B cell (primary cell): ENCODE data around the gene EFCAB7. TPM values are rescaled to one million over a fixed set of nuclear protein-coding genes. Genes with fewer than 3 reads are reported as not detected.

Experiments used
- ATAC-seq: fragments of 200-7000 bp; cut with Tn5 transposase; one replicate; pipeline ENCODE4 v1.10.0; 2021; ENCODE audit warnings: low read depth, mild to moderate bottlenecking, moderate number of reproducible peaks, moderate library complexity
- CTCF ChIA-PET: fragments of 350-600 bp; sonication (Branson Sonifier 250); formaldehyde crosslinking; loops from one replicate; lab custom pipeline; 2021; ENCODE audit warnings: antibody characterized with exemption, inconsistent platforms; lab: Charles Lee
- POLR2A ChIA-PET: fragments of 350-600 bp; sonication (Branson Sonifier 250); formaldehyde crosslinking; loops from one replicate; lab custom pipeline; 2021; ENCODE audit warnings: antibody characterized with exemption; lab: Charles Lee
- DNase-seq: peaks from one replicate; pipeline ENCODE4 v3.0.0; 2013
- H2AFZ ChIP-seq: 2 replicates; pipeline ENCODE4 v1.6.1; 2012; ENCODE audit warnings: mild to moderate bottlenecking, low read depth, low read length; ENCODE audit not compliant: insufficient read depth, poor library complexity, severe bottlenecking
- H3K27ac ChIP-seq, 2 donors: 1 replicate in 1 of 2; 2 replicates in 1 of 2; pipeline ENCODE4 v1.5.1; 2012 to 2013; ENCODE audit warnings: low read length in 2 of 2, mild to moderate bottlenecking in 2 of 2, moderate library complexity in 1 of 2
- H3K27me3 ChIP-seq, 4 experiments: fragments of 200-600 bp in 1 of 4; sonication (generic) in 1 of 4; replicated peaks in 1 of 4; 1 replicate in 2 of 4; 2 replicates in 2 of 4; pipeline versions ENCODE4 v1.6.1 to v1.7.0; 2013 to 2016; ENCODE audit warnings: low read length in 3 of 4, mild to moderate bottlenecking in 2 of 4, mixed read lengths in 1 of 4, moderate library complexity in 1 of 4; ENCODE audit not compliant: insufficient read depth in 4 of 4, control insufficient read depth in 3 of 4; ENCODE audit errors: control extremely low read depth in 1 of 4
- H3K36me3 ChIP-seq, 2 experiments: replicated peaks in 1 of 2; 1 replicate in 1 of 2; 2 replicates in 1 of 2; pipeline versions ENCODE4 v1.6.1 to v1.7.1; 2013; ENCODE audit warnings: low read length in 1 of 2; ENCODE audit not compliant: insufficient read depth in 2 of 2, control insufficient read depth in 1 of 2; ENCODE audit errors: control extremely low read depth in 1 of 2, extremely low read depth in 1 of 2
- H3K4me1 ChIP-seq, 2 donors: fragments of 200-600 bp in 1 of 2; sonication (generic) in 1 of 2; 1 replicate in 1 of 2; 2 replicates in 1 of 2; pipeline versions ENCODE4 v1.5.1 to v1.6.1; 2013 to 2017; ENCODE audit warnings: low read length in 2 of 2; ENCODE audit not compliant: control insufficient read depth in 2 of 2, insufficient read depth in 2 of 2
- H3K4me2 ChIP-seq: replicated peaks from 2 replicates; pipeline ENCODE3; 2012; ENCODE audit warnings: mild to moderate bottlenecking, low read depth, low read length; ENCODE audit not compliant: poor library complexity, severe bottlenecking
- H3K4me3 ChIP-seq, 5 experiments: fragments of 200-600 bp in 1 of 5; sonication (generic) in 1 of 5; 1 replicate in 3 of 5; 2 replicates in 2 of 5; pipeline versions ENCODE4 v1.5.1 to v1.7.0; 2011 to 2016; ENCODE audit warnings: low read length in 4 of 5, mild to moderate bottlenecking in 4 of 5, low read depth in 2 of 5, control low read depth in 1 of 5, moderate library complexity in 1 of 5; ENCODE audit not compliant: insufficient read depth in 1 of 5; ENCODE audit errors: control extremely low read depth in 1 of 5, extremely low read depth in 1 of 5
- H3K79me2 ChIP-seq: fragments of 200-600 bp; sonication (generic); one replicate; pipeline ENCODE4 v1.6.0; 2016; ENCODE audit warnings: low read length; ENCODE audit not compliant: control insufficient read depth, insufficient read depth
- H3K9ac ChIP-seq: fragments of 200-600 bp; sonication (generic); 2 replicates; pipeline ENCODE4 v1.6.1; 2017; ENCODE audit warnings: mild to moderate bottlenecking, low read length, moderate library complexity
- H3K9me3 ChIP-seq, 3 donors: one replicate each; pipeline versions ENCODE4 v1.6.1 to v1.7.1; 2013; ENCODE audit warnings: low read length in 2 of 3; ENCODE audit not compliant: control insufficient read depth in 2 of 3, insufficient read depth in 1 of 3; ENCODE audit errors: control extremely low read depth in 1 of 3
- H4K20me1 ChIP-seq: 2 replicates; pipeline ENCODE4 v1.6.0; 2012; ENCODE audit warnings: mild to moderate bottlenecking, low read length; ENCODE audit not compliant: insufficient read depth, control insufficient read depth, poor library complexity, severe bottlenecking
- H3K27ac Mint-ChIP-seq: one replicate; pipeline ENCODE4 v1.8.0; 2021; ENCODE audit warnings: mixed read lengths
- H3K27me3 Mint-ChIP-seq: one replicate; pipeline ENCODE4 v1.8.0; 2021; ENCODE audit warnings: mixed read lengths
- H3K4me1 Mint-ChIP-seq: one replicate; pipeline ENCODE4 v1.8.0; 2021; ENCODE audit warnings: mixed read lengths
- H3K4me3 Mint-ChIP-seq: one replicate; pipeline ENCODE4 v1.8.0; 2021; ENCODE audit warnings: mixed read lengths
- H3K9me3 Mint-ChIP-seq: one replicate; pipeline ENCODE4 v1.8.0; 2022; ENCODE audit warnings: mixed read lengths; ENCODE audit not compliant: insufficient read depth
- CTCF ChIP-seq: fragments of 200-600 bp; IDR thresholded peaks from one replicate; pipeline ENCODE4 v1.8.0; 2022; ENCODE audit warnings: antibody characterized with exemption, mild to moderate bottlenecking
- EZH2 ChIP-seq: IDR thresholded peaks from 2 replicates; pipeline ENCODE4 v1.6.1; 2012; ENCODE audit warnings: borderline replicate concordance, low read depth, mild to moderate bottlenecking, moderate library complexity, low read length; ENCODE audit not compliant: insufficient read depth, poor library complexity, severe bottlenecking
- WGBS: methylation state at CpG from one replicate; pipeline ENCODE4 v1.1.5; 2013; ENCODE audit warnings: missing lambda C conversion rate; ENCODE audit not compliant: insufficient coverage; 5-methylcytosine and 5-hydroxymethylcytosine counted together
- intact Hi-C: fragments of 100-400 bp; cut with micrococcal nuclease; formaldehyde crosslinking; loops from one replicate; pipeline ENCODE4 v1.10.0; 2022
- polyA minus RNA-seq: library from RNA; depleted of rRNA, polyadenylated mRNA; stranded (reverse); fragments of >200 nt; gene quantifications from 2 replicates; pipeline ENCODE4 v1.2.3, GENCODE V29; 2012
- polyA plus RNA-seq: library from polyadenylated mRNA; depleted of rRNA; stranded (reverse); fragments of >200 nt; gene quantifications from 2 replicates; pipeline ENCODE4 v1.2.3, GENCODE V29; 2012
- total RNA-seq, 2 donors: library from RNA; stranded (reverse); fragments of 120-200 nt in 1 of 2; gene quantifications; 1 replicate in 1 of 2; 2 replicates in 1 of 2; pipeline versions ENCODE4 v1.2.3 to v1.2.4, GENCODE V29; 2013 to 2022

The EFCAB7 gene, protein sequence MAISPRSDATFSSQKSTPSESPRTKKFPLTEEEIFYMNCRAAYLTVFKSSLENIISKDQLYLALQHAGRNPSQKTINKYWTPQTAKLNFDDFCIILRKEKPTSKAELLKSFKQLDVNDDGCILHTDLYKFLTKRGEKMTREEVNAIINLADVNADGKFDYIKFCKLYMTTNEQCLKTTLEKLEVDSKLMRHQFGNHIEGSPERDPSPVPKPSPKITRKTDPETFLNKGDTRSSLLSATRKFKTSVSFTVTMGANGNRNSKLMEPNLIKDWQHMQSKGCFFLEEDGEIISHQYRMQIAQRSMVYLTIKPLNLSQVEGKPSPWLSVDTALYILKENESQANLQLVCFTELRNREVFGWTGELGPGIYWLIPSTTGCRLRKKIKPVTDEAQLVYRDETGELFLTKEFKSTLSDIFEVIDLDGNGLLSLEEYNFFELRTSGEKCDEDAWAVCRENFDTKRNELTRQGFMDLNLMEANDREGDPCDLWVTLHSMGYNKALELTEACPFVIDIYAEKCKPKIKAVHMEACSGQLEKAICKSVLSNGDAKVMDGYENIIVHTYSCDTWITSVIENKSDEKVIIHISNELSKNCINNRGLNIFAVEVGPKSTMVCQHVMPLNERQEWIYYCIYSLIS
- total RNA-seq, result 11.2 and 14.7 TPM in 2 replicates
- total RNA-seq (2013), result 9.3 TPM
- polyA plus RNA-seq, result 3.6 and 4.4 TPM in 2 replicates
- 1.2 and 2.0 TPM in 2 replicates for polyA minus RNA-seq

GRCh38 chr1:63522891-63523728, at the start of gene EFCAB7, which contains the start of gene ITGB3BP:
EFCAB7 (plus strand) TSS chr1:63523525; CDS start chr1:63525573, 2,048 bp downstream.
ITGB3BP (minus strand) TSS chr1:63523225; CDS start chr1:63523133, 92 bp downstream.
- POLR2A ChIA-PET, result interaction anchor here (0.7 kb wide), 1 partner anchor 71 kb away, joined by 3 read pairs; no protein-coding TSS in a partner anchor
- Histone ChIP-seq H3K36me3 (peaks cover 0 to 1% of the 10 kb centered on the region in 2 experiments), H3K4me2 (peak within 1 kb of the TSS; percentile 82), H2AFZ (peak within 1 kb of the TSS; percentile 95), H3K27ac (peak within 1 kb of the TSS; percentile 88 to 91), H3K27me3 (no peaks in the 10 kb centered on the region), H3K4me1 (peaks cover 16 to 17% of the 10 kb centered on the region in 2 donors), H3K9ac (peak within 1 kb of the TSS; percentile 83), H3K79me2 (peaks cover 18% of the 10 kb centered on the region), H3K4me3 (peak within 1 kb of the TSS; percentile 76 to 97 (median 88)), H3K9me3 (no peaks in the 10 kb centered on the region), H4K20me1 (no peaks in the 10 kb centered on the region)
- intact Hi-C loops, result loop anchor here (1.0 to 5.0 kb wide), 8 partner anchors 14 to 1898 kb away; partner anchors contain the start of genes ALG6, ATG4C, LEPR and LEPROT
- ATAC-seq (peak; percentile 86), DNase-seq (peak; percentile 92)
- H3K27ac Mint-ChIP-seq, result peak within 1 kb of the TSS; percentile 96
- H3K9me3 Mint-ChIP-seq, result no peaks in the 10 kb centered on the region
- H3K27me3 Mint-ChIP-seq, result no peaks in the 10 kb centered on the region
- H3K4me3 Mint-ChIP-seq, result peak within 1 kb of the TSS; percentile 92
- CTCF ChIA-PET, result interaction anchor here (0.9 to 1.3 kb wide), 2 partner anchors 15 to 33 kb away, joined by 3 read pairs; no protein-coding TSS in a partner anchor
- under 1% methylated on average over 40 of the region's 50 CpGs for WGBS
- peaks cover 26% of the 10 kb centered on the region for H3K4me1 Mint-ChIP-seq
- no peak for TF ChIP-seq CTCF
- TF ChIP-seq EZH2, result no peak
